B cell (primary cell): ENCODE results near the gene TPH2. TPM values are rescaled to one million over a fixed set of nuclear protein-coding genes. Genes with fewer than 3 reads are reported as not detected.

Source experiments
- ATAC-seq: fragments of 200-7000 bp; cut with Tn5 transposase; one replicate; pipeline ENCODE4 v1.10.0; 2021; ENCODE audit warnings: low read depth, mild to moderate bottlenecking, moderate number of reproducible peaks, moderate library complexity
- CTCF ChIA-PET: fragments of 350-600 bp; sonication (Branson Sonifier 250); formaldehyde crosslinking; loops from one replicate; lab custom pipeline; 2021; ENCODE audit warnings: antibody characterized with exemption, inconsistent platforms; lab: Charles Lee
- POLR2A ChIA-PET: fragments of 350-600 bp; sonication (Branson Sonifier 250); formaldehyde crosslinking; loops from one replicate; lab custom pipeline; 2021; ENCODE audit warnings: antibody characterized with exemption; lab: Charles Lee
- DNase-seq: peaks from one replicate; pipeline ENCODE4 v3.0.0; 2013
- H2AFZ ChIP-seq: 2 replicates; pipeline ENCODE4 v1.6.1; 2012; ENCODE audit warnings: mild to moderate bottlenecking, low read depth, low read length; ENCODE audit not compliant: insufficient read depth, poor library complexity, severe bottlenecking
- H3K27ac ChIP-seq, 2 donors: 1 replicate in 1 of 2; 2 replicates in 1 of 2; pipeline ENCODE4 v1.5.1; 2012 to 2013; ENCODE audit warnings: low read length in 2 of 2, mild to moderate bottlenecking in 2 of 2, moderate library complexity in 1 of 2
- H3K27me3 ChIP-seq, 4 experiments: fragments of 200-600 bp in 1 of 4; sonication (generic) in 1 of 4; replicated peaks in 1 of 4; 1 replicate in 2 of 4; 2 replicates in 2 of 4; pipeline versions ENCODE4 v1.6.1 to v1.7.0; 2013 to 2016; ENCODE audit warnings: low read length in 3 of 4, mild to moderate bottlenecking in 2 of 4, mixed read lengths in 1 of 4, moderate library complexity in 1 of 4; ENCODE audit not compliant: insufficient read depth in 4 of 4, control insufficient read depth in 3 of 4; ENCODE audit errors: control extremely low read depth in 1 of 4
- H3K36me3 ChIP-seq, 2 experiments: replicated peaks in 1 of 2; 1 replicate in 1 of 2; 2 replicates in 1 of 2; pipeline versions ENCODE4 v1.6.1 to v1.7.1; 2013; ENCODE audit warnings: low read length in 1 of 2; ENCODE audit not compliant: insufficient read depth in 2 of 2, control insufficient read depth in 1 of 2; ENCODE audit errors: control extremely low read depth in 1 of 2, extremely low read depth in 1 of 2
- H3K4me1 ChIP-seq, 2 donors: fragments of 200-600 bp in 1 of 2; sonication (generic) in 1 of 2; 1 replicate in 1 of 2; 2 replicates in 1 of 2; pipeline versions ENCODE4 v1.5.1 to v1.6.1; 2013 to 2017; ENCODE audit warnings: low read length in 2 of 2; ENCODE audit not compliant: control insufficient read depth in 2 of 2, insufficient read depth in 2 of 2
- H3K4me2 ChIP-seq: replicated peaks from 2 replicates; pipeline ENCODE3; 2012; ENCODE audit warnings: mild to moderate bottlenecking, low read depth, low read length; ENCODE audit not compliant: poor library complexity, severe bottlenecking
- H3K4me3 ChIP-seq, 5 experiments: fragments of 200-600 bp in 1 of 5; sonication (generic) in 1 of 5; 1 replicate in 3 of 5; 2 replicates in 2 of 5; pipeline versions ENCODE4 v1.5.1 to v1.7.0; 2011 to 2016; ENCODE audit warnings: low read length in 4 of 5, mild to moderate bottlenecking in 4 of 5, low read depth in 2 of 5, control low read depth in 1 of 5, moderate library complexity in 1 of 5; ENCODE audit not compliant: insufficient read depth in 1 of 5; ENCODE audit errors: control extremely low read depth in 1 of 5, extremely low read depth in 1 of 5
- H3K79me2 ChIP-seq: fragments of 200-600 bp; sonication (generic); one replicate; pipeline ENCODE4 v1.6.0; 2016; ENCODE audit warnings: low read length; ENCODE audit not compliant: control insufficient read depth, insufficient read depth
- H3K9ac ChIP-seq: fragments of 200-600 bp; sonication (generic); 2 replicates; pipeline ENCODE4 v1.6.1; 2017; ENCODE audit warnings: mild to moderate bottlenecking, low read length, moderate library complexity
- H3K9me3 ChIP-seq, 3 donors: one replicate each; pipeline versions ENCODE4 v1.6.1 to v1.7.1; 2013; ENCODE audit warnings: low read length in 2 of 3; ENCODE audit not compliant: control insufficient read depth in 2 of 3, insufficient read depth in 1 of 3; ENCODE audit errors: control extremely low read depth in 1 of 3
- H4K20me1 ChIP-seq: 2 replicates; pipeline ENCODE4 v1.6.0; 2012; ENCODE audit warnings: mild to moderate bottlenecking, low read length; ENCODE audit not compliant: insufficient read depth, control insufficient read depth, poor library complexity, severe bottlenecking
- H3K27ac Mint-ChIP-seq: one replicate; pipeline ENCODE4 v1.8.0; 2021; ENCODE audit warnings: mixed read lengths
- H3K27me3 Mint-ChIP-seq: one replicate; pipeline ENCODE4 v1.8.0; 2021; ENCODE audit warnings: mixed read lengths
- H3K4me1 Mint-ChIP-seq: one replicate; pipeline ENCODE4 v1.8.0; 2021; ENCODE audit warnings: mixed read lengths
- H3K4me3 Mint-ChIP-seq: one replicate; pipeline ENCODE4 v1.8.0; 2021; ENCODE audit warnings: mixed read lengths
- H3K9me3 Mint-ChIP-seq: one replicate; pipeline ENCODE4 v1.8.0; 2022; ENCODE audit warnings: mixed read lengths; ENCODE audit not compliant: insufficient read depth
- CTCF ChIP-seq: fragments of 200-600 bp; IDR thresholded peaks from one replicate; pipeline ENCODE4 v1.8.0; 2022; ENCODE audit warnings: antibody characterized with exemption, mild to moderate bottlenecking
- EZH2 ChIP-seq: IDR thresholded peaks from 2 replicates; pipeline ENCODE4 v1.6.1; 2012; ENCODE audit warnings: borderline replicate concordance, low read depth, mild to moderate bottlenecking, moderate library complexity, low read length; ENCODE audit not compliant: insufficient read depth, poor library complexity, severe bottlenecking
- WGBS: methylation state at CpG from one replicate; pipeline ENCODE4 v1.1.5; 2013; ENCODE audit warnings: missing lambda C conversion rate; ENCODE audit not compliant: insufficient coverage; 5-methylcytosine and 5-hydroxymethylcytosine counted together
- intact Hi-C: fragments of 100-400 bp; cut with micrococcal nuclease; formaldehyde crosslinking; loops from one replicate; pipeline ENCODE4 v1.10.0; 2022
- polyA plus RNA-seq: library from polyadenylated mRNA; depleted of rRNA; stranded (reverse); fragments of >200 nt; gene quantifications from 2 replicates; pipeline ENCODE4 v1.2.3, GENCODE V29; 2012
- total RNA-seq, 2 donors: library from RNA; stranded (reverse); fragments of 120-200 nt in 1 of 2; gene quantifications; 1 replicate in 1 of 2; 2 replicates in 1 of 2; pipeline versions ENCODE4 v1.2.3 to v1.2.4, GENCODE V29; 2013 to 2022

Gene TPH2
- total and polyA plus RNA-seq, 2 donors (not counting 1 experiment from before 2014, with no cell fraction given): not detected

- no peak overlapping the region for H3K4me3 ChIP-seq
- intact Hi-C loops: no loop called here
- no peaks in the 10 kb centered on the region for H3K36me3 ChIP-seq
- no peaks in the 10 kb centered on the region for H3K79me2 ChIP-seq
- Mint-ChIP-seq H3K4me3 (no peak overlapping the region), H3K27ac (no peak overlapping the region), H3K27me3 (peaks cover 55% of the 10 kb centered on the region), H3K9me3 (no peaks in the 10 kb centered on the region), H3K4me1 (no peaks in the 10 kb centered on the region)
- POLR2A ChIA-PET: no interaction called here
- DNase-seq: no peak
- WGBS: 75% methylated on average over 1 of the region's 1 CpG
- no peak overlapping the region for H3K27ac ChIP-seq
- no peak overlapping the region for H3K9ac ChIP-seq
- H4K20me1 ChIP-seq: no peaks in the 10 kb centered on the region
- H3K27me3 ChIP-seq: peaks cover 0 to 26% (median 19%) of the 10 kb centered on the region in 4 experiments
- H3K4me1 ChIP-seq: no peaks in the 10 kb centered on the region
- CTCF ChIA-PET: no interaction called here
- TF ChIP-seq EZH2: no peak
- no peak overlapping the region for H2AFZ ChIP-seq
- H3K4me2 ChIP-seq: no peak overlapping the region
- ATAC-seq: no peak
- no peaks in the 10 kb centered on the region for H3K9me3 ChIP-seq
These were observed 6.5 kb downstream of the TPH2 start for GRCh38 chr12:71945121-71945520.

- intact Hi-C loops: no loop called here
- H3K9me3 Mint-ChIP-seq: no peaks in the 10 kb centered on the region
- ATAC-seq (no peak), DNase-seq (no peak)
- Histone ChIP-seq H3K79me2 (no peaks in the 10 kb centered on the region), H3K27ac (no peak overlapping the region), H3K4me3 (no peak overlapping the region), H3K27me3 (peaks cover 0 to 26% (median 18%) of the 10 kb centered on the region in 4 experiments), H4K20me1 (no peaks in the 10 kb centered on the region), H3K9ac (no peak overlapping the region), H2AFZ (no peak overlapping the region), H3K4me2 (no peak overlapping the region), H3K4me1 (no peaks in the 10 kb centered on the region), H3K9me3 (no peaks in the 10 kb centered on the region), H3K36me3 (no peaks in the 10 kb centered on the region)
- ChIA-PET POLR2A (no interaction called here), CTCF (no interaction called here)
- 80% methylated on average over 1 of the region's 4 CpGs for WGBS
- H3K27ac Mint-ChIP-seq: no peak overlapping the region
- no peak overlapping the region for H3K4me3 Mint-ChIP-seq
- H3K27me3 Mint-ChIP-seq: peaks cover 56% of the 10 kb centered on the region
- no peak for TF ChIP-seq CTCF
- no peak for TF ChIP-seq EZH2
- H3K4me1 Mint-ChIP-seq: no peaks in the 10 kb centered on the region
These were observed 7.2 kb downstream of the TPH2 start for GRCh38 chr12:71945883-71946282.
